PC-9 (cell line): ENCODE data around the gene F11.

ENCODE experiments used
- CTCF ChIP-seq: fragments of 200-600 bp; sonication (generic); conservative IDR thresholded peaks from 2 replicates; pipeline ENCODE4 v1.6.1; 2017; ENCODE audit warnings: mixed run types, antibody characterized with exemption, mild to moderate bottlenecking, moderate library complexity
- EZH2 ChIP-seq: fragments of 200-600 bp; sonication (generic); IDR thresholded peaks from 2 replicates; pipeline ENCODE4 v1.8.0; 2017; ENCODE audit warnings: antibody characterized with exemption, low read depth

GRCh38 chr4:186304216-186304615, 38.2 kb downstream of the F11 start:
- TF ChIP-seq CTCF = no peak
- no peak for TF ChIP-seq EZH2
